Stimulated activated CD8-positive, alpha-beta memory T cell treated with anti-CD3 and anti-CD28 coated beads, Interleukin-7, amount 100 ng/mL, for 4 hours (primary cell): ENCODE data around the gene RGL1.

Experiments
- DNase-seq, 2 donors: peaks; one replicate each; pipeline ENCODE4 v3.0.0-alpha.2; 2020; ENCODE audit warnings: low read depth in 2 of 2

RGL1 gene

DNA sequence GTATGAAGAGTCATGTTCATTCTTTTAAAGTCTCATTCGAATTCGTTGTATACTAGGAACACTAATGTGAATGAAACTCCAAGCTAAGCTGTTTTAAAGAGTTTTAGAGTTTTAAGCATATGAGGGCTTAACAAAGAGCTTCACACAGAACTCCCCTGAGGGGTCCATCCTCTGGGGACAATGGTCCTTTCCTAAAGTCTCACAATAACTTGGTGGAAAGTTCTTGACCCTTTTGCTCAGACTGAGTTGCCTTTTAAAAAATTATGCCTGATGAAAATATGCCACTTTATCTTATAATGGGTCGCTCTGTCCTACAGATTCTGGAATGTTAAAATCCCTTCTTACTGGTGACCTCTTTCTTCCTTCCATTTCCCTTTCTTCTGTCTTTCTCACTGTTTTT, 64.3 kb downstream of the RGL1 start:
- no peak for DNase-seq

DNA sequence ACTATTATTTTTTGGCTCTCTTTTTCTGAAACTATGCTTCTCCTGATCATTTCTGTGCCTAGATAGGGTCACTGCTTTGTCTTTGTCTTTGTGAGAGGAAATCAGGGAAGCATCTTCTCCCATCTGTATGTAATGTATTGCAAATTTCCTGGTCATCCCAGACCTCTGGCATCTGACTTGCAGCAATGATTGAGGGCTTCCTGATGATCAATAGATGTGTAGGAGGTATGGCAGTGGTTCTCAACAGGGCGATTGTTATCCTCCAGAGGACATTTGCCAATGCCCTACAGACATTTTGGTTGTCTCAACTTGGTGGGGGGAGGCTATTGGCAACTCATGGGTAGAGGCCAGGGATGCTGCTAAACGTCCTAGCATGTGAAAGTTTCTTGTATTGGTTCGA, 64.7 kb downstream of the RGL1 start:
- DNase-seq: no peak

DNA sequence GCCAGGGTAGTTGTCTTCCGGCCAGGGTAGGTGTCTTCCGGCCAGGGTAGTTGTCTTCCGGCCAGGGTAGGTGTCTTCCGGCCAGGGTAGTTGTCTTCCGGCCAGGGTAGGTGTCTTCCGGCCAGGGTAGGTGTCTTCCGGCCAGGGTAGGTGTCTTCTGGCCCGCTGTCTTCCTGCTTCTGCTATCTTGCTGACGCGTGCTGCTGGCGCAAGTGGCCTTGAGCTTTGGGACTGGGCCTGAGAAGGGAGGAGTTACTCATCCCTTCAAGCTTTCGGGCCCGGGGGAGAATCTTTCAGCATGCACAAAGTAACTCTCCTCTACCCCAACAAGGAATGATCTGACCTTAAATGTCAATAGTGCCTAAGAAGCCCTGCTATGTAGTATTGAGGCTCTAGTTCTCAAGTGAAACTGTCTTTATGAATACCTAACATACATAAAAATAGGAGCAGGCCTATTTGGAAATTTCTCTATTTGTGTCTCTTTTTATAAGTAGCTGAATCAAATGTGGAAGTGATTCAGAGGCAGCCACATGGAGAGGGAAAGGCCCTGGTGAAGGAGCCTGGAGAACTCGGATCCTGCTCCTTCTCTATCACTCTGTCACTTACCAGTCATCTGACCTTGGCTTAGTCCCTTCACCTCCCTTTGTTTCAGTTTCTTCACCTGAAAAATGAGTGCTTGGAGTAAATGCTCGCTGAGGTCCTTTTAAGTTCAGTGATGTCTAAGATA, 65.6 kb downstream of the RGL1 start:
- DNase-seq: no peak

DNA sequence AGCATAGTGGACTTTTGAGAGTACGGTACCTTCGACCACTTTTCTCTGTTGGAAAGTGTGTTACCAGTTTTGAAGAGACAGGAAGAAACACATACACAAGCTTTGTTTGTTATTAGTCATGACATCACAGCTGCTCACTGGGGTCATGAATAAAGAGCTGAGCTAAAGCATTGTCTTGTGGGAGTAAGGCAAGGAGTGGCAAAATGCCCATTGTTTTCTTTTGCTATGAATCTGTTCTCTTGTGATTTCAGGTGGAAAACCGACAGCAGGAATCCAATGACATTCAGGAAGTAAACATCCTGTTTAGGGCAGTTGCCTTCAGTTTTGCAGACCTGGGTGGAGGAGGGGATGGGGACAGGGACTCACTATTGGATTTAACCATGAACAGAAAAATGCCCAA, 66.2 kb downstream of the RGL1 start:
- no peak for DNase-seq

DNA sequence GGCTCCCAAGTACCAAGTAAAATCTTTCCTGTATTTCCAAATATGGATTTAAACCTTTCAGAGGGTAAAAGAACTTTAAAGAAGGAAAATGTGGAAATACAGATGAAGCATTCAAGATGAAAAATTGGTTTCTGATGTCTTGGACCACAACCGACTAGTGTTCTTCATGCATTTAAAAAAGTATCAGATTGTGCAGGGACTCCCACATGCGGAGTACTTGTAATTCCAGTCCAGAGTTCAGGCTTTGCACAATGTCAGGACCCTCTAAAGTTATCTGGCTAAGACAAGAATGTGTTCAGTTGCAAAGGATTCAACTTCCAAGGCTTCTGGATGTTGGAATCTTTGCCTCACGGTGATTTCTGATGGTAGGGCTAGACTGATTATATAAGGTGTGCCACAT, 66.7 kb downstream of the RGL1 start:
- no peak for DNase-seq

DNA sequence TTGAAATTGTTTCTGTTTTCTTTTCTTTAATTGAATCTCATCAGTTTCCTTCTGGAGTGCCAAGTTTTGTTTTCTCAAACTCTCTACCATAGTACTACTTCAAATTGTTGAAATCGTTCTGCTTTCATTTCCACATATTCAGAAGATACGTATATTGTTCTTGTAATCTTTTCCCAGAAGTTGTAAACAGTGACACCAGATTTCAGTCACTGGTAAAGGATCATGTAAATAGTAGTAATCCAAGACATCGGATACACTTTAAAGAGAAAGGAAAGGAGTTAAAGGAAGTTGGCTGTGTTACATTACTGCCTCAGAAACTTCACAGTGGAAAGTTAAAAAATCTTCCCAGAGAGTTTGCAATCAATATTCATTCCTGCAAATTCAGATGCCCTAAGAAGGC, 67.5 kb downstream of the RGL1 start:
- DNase-seq: no peak

DNA sequence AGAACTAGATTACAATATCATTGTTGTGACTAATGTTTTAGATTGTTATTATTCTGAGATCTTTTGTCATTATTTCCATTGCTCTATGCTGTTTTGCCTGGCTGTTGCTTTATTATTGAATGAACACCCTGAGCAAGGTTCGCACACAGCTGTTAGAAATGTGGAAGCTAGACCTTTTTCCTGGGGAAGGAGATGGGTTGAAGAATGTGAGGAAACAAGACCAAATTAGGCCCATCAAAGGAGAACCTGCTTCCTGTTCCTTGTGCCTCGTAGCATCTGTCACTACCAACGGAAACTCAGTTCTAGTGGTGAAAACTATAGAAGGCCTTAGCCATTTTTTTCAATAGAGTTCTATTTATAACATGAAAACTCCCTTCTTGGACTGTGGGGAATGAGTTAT, 68.7 kb downstream of the RGL1 start:
- DNase-seq: no peak

DNA sequence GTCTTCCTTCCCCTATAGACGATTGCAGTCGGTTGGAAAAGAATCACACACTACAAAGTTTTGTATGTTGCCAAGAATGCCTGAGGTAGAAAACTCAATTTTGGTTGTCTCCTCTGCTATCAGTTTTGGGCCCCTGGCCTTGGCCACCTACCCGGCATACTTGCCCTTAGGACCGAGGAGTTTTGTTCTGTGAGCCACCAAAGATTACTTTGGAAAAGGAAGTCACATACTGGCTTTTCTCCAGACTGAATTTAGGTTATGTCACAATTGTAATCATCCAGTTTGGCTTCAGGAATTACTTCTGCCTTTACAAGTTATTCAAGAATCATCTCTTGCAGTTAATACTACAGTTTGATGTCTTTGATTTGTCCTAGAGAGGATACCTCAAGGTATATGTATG, 71.4 kb downstream of the RGL1 start:
- no peak for DNase-seq

DNA sequence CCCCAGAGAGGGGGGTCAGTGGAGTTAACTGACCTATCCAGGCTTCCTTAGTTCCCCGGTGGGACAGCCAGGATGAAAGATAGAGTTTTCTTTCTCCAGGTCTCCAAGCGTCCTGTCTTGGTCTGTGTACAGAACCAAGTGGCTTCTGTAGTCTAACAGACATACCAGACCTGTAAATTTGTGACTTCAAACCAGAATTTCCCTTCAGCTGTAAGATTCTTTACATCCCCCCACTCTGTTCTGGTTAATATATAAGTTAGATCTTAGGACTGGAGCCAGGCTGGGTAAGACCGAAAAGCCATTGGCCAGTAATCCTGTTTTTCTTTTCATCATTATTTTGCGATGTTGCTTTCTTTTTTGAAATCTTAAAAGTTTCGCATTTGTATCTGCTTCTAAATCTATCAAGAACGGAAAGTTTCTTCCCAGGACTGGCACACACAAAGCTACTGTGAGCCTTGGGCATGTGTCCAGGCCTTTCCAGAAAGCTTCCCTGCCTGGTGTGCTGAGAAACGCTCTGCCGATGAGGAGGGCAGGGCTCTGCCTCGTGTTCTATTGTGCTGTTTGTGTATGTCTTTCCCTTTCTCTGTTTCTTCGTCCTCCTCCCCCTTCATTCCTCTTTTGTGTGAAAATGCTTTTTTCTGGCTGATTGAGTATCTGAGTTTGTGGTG, 72.3 kb downstream of the RGL1 start:
- DNase-seq: no peak

DNA sequence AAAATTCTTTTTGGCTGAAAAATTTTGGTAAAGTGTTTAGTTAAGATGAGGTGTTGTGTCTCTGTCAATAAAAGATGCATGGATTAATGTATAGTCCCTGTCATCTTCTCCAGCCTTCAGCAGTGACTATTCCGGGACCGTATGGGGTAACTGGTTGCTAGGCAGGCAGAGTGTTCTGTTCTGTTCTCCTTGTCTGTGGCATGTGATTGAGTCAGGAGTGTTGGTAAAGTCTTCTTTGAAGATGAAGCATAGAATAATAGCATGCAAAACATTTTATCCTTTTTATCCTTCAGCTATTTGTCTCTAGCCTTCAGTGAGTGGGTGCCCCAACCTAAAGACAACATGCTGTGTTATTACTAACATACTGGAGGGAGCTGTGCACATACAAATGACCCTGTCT, 74.6 kb downstream of the RGL1 start:
- no peak for DNase-seq

DNA sequence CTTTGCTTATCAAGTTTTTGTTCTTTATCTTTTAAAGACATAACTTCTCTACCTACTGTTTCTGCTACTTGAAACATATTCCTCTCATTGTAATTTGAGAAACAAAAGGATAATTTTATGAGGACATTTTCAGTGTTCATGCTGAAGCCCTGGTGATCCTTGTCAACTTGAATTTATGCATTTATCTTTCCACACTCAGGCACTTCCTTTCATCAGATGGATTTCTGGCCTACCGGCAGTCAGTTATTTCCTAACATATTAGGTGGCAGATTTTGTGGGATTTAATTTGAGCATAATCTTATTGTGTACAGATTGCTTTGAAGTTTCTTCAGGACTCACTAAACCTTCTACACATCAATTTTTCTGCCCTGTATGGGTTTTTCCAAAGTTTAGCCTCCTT, 75.0 kb downstream of the RGL1 start:
- no peak for DNase-seq

DNA sequence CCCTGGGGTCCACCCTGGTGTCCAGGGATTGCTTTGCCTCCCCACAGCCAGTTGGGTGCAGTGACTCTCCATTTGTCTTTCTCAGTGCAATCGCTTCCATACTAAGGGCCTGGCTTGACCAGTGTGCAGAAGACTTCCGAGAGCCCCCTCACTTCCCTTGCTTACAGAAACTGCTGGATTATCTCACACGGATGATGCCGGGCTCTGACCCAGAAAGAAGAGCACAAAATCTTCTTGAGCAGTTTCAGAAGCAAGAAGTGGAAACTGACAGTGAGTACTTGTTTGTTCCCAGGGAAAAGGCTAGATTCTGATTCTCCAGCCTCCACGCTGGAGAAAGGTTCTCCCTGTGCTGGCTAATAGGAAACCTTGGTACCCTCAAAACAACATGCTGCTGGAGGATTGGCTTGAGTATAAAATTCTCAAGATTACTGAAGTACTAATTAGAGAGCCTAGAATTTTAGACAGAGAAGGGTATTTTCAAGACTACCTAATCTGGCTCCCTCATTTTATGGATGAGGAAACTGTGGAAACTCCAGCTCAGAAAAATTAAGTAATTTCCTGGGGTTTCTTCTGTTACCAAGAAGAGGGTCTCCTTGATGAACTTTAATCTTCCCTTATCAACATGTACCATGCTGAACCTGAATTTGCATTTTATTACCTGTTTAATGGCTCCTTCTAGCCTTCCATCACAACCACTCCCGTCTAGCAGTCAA, 75.8 kb downstream of the RGL1 start:
- DNase-seq: no peak

DNA sequence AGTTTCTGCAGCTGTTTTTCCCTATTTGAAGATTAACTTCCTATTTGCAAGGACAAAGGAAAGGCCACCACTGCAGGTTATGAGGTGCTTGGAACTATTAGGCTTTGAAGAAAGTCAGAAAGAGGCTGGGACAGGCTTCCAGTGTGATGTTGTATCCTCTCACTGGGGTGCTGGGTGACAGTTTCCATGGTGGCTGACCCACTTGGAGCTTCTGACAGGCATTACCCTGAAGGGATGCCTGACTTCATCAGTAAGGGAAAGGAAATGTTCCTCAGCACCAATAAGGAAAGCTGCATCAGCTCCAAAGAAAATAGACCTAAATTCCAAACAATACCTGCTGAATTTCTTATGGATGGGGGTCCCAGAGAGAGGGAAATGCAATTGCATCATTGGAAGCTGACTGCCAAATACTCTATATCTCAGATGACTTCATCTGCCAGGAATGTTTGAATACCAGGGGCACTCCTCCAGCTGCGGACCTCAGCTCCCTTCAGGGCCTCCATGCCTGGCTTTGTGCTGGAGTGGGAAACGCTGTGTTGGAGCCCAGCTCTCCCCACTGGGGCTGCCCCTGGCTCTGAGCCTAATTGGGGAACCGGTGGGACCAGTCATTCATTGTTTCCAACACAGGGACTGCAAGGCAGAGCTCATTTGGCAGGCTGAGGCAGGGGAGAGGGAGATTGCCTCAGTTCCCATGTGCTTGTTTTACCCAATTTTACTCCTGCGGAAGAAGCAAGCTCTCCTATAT, 76.6 kb downstream of the RGL1 start:
- no peak for DNase-seq

DNA sequence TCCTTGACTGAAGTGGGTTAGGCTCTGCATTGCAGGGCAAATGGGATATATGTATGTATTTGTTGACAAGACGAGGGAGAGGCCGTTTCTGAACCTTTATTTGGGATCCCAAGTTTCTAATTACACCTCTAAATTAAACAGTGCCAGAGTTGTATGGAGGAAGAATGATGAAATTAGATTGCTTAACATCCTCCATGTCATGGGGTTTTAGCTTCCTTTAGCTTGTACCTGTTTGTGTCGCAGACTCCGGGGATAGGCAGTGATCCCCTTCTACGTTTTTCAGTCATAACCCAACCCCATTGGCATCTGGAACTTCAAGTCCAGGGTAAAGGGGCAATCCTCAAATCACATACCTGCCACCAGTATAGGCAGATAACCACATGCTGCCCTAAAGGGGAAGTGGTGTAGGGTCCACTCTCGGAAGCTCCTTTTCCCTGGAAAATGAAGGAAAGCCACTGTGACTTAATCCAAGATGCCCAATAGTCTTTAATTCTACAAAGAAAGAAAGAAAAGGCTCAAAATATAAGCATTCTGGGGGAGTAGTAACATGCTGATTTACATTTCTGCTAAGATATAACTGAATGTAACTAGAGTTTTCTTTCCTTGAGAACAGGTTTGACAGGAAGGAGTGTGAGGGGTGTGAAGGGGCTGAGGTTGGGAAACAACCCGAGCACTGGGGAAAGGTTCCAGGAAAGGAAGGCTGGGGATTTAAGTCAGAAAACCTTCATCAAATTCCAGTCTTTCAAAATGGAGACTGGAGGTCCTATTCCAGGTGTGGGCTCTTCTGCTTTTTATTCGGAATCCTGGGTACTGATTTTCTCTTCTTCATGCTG, 77.6 kb downstream of the RGL1 start:
- no peak for DNase-seq

DNA sequence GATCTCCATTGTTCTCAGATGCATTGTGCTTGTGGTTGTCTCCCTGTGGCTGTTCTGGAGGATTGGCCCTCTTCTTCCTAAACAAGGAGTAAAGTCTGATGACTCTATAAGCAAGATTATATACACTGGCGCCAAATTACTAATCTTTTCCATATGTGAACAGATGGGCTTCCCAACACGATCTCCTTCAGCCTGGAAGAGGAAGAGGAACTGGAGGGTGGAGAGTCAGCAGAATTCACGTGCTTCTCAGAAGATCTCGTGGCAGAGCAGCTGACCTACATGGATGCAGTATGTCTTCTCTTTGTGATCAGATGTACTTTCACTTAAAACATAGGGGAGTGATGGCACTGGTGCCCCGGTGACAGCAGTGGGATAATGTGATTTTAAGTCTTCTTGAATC, 78.7 kb downstream of the RGL1 start:
- DNase-seq: no peak

DNA sequence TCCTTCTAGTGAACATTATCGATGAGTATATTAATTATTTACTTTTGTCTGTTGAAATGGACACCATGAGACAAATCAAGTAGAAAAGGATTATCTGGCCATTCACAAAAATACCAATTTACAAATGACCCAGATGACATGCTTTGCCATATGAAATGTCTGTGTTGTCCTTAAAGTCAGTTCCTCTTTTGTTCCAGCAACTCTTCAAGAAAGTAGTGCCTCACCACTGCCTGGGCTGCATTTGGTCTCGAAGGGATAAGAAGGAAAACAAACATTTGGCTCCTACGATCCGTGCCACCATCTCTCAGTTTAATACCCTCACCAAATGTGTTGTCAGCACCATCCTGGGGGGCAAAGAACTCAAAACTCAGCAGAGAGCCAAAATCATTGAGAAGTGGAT, 79.6 kb downstream of the RGL1 start:
- DNase-seq: no peak

DNA sequence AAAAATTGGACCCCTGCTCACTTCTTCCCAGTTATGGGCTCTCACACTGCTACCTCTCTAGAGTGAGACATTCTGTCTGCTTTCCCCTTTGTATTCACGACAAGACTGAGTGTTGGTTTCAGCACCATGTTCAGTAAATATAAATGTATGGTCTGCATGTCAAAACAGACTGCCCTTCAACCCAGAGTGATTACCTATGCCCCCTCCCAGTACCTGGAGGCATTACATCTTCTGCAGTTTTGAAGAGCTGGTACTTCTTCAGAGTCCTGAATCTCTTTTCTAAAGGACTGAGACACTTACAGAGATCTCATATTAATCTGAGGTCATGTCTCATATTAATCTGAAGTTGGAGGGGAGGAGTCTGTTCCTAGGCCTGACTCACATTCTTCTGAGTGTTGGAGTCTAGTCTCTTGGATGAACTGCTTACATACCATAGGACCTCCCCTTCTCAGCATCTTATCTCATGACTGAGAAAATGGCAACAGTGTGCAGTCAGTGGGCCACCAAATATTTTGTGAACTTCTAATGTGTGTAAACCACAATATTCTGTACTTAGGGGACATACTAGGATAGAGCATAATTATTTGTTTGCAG, 80.3 kb downstream of the RGL1 start:
- no peak for DNase-seq

DNA sequence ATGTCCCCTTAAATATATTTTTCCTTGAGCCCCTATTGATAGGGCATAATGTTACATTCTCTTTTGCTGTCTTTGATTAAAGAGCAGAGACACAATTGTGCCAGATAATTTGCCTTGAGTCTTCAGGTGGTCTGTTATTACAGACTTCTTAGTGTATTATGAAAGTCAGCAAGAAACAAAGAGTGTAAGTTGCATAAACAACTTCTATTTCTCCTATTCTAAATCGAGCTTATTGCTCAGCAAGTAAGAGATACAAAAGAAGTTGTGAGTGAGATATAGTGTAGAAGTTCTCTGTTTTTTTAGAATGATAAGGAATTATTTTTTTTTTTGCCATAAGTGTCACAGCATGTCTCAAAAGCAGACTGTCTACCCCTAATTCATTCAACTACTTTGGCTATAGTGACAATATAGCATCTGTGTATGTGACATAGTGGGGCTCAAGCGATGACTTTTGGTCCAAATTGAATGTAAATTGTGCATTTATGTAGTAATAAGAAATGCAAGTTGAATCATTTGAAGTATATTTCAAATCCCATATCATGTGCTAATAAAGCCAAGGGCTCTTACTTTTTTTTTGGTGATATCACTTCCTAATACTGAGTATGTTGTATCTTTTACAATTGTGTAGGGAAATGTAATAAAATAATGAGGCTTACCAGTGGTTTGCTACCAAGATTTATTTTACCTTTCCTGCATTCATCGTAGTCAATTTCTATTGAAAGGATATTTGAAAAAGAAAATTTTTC, 81.3 kb downstream of the RGL1 start:
- DNase-seq: no peak

DNA sequence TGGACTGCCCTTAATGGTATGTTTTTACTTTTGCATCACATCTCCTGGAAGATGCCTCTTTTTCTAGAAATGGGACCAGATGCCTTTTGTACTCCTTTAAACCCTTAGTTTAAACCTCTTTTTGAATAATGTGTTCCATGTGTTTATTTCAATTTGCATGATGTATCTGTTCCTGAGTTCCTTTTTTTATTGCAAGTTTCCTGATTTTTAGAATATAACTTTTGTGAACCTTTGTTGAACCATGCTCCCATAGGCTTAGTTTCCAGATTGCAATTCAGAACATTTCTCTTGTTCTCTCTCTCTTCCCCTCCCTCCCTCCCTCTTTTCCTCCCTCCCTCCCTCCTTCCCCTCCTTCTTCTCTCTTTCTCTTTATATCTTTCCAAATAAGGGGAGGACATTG, 81.9 kb downstream of the RGL1 start:
- no peak for DNase-seq
